Suprapubic skin (tissue), 4 donors: Measurements from ENCODE around the gene AMER3. TPM values are rescaled to one million over a fixed set of nuclear protein-coding genes. Genes with fewer than 3 reads are reported as not detected.

Experiments
- DNase-seq, 2 donors: peaks; one replicate each; pipeline ENCODE4 v3.0.0-alpha.2; 2019; ENCODE audit warnings: low spot score in 2 of 2
- H3K27ac ChIP-seq: fragments of 200-600 bp; sonication (generic); one replicate; pipeline ENCODE4 v1.5.1; 2019
- H3K27me3 ChIP-seq: fragments of 200-600 bp; sonication (generic); one replicate; pipeline ENCODE4 v1.5.1; 2019
- H3K36me3 ChIP-seq: fragments of 200-600 bp; sonication (generic); one replicate; pipeline ENCODE4 v1.5.1; 2019
- H3K4me1 ChIP-seq: fragments of 200-600 bp; sonication (generic); one replicate; pipeline ENCODE4 v1.5.1; 2019
- H3K4me3 ChIP-seq: fragments of 200-600 bp; sonication (generic); one replicate; pipeline ENCODE4 v1.5.1; 2019; ENCODE audit warnings: mild to moderate bottlenecking
- H3K9me3 ChIP-seq: fragments of 200-600 bp; sonication (generic); one replicate; pipeline ENCODE4 v1.5.1; 2019
- EP300 ChIP-seq: sonication (generic); formaldehyde crosslinking; IDR thresholded peaks from one replicate; pipeline ENCODE4 v1.6.1; 2017; ENCODE audit warnings: antibody characterized with exemption
- POLR2A ChIP-seq, 2 donors: fragments of 450-650 bp; IDR thresholded peaks; one replicate each; pipeline ENCODE4 v1.6.1; 2017; ENCODE audit warnings: antibody characterized with exemption in 2 of 2, mild to moderate bottlenecking in 2 of 2, moderate library complexity in 2 of 2
- POLR2AphosphoS5 ChIP-seq, 3 donors: sonication (generic); formaldehyde crosslinking; IDR thresholded peaks; one replicate each; pipeline ENCODE4 v1.6.1; 2017; ENCODE audit warnings: antibody characterized with exemption in 3 of 3
- WGBS: methylation state at CpG from one replicate; pipeline ENCODE4 v1.1.5; 2018; 5-methylcytosine and 5-hydroxymethylcytosine counted together
- total RNA-seq, 4 donors: library from RNA; depleted of rRNA; stranded (reverse); fragments of >200 nt; gene quantifications; one replicate each; pipeline ENCODE4 v1.1.0, GENCODE V29; 2016
- TF ChIP-seq, protein P1 (sequence below), 2 donors: fragments of 200-600 bp in 1 of 2; fragments of 450-650 bp in 1 of 2; sonication (generic) in 1 of 2; IDR thresholded peaks; one replicate each; pipeline ENCODE4 v1.5.1; 2016 to 2019; ENCODE audit warnings: antibody characterized with exemption in 2 of 2, mild to moderate bottlenecking in 1 of 2, moderate library complexity in 1 of 2

Gene AMER3
- total RNA-seq, 4 donors from 2014 or later = not detected

DNA sequence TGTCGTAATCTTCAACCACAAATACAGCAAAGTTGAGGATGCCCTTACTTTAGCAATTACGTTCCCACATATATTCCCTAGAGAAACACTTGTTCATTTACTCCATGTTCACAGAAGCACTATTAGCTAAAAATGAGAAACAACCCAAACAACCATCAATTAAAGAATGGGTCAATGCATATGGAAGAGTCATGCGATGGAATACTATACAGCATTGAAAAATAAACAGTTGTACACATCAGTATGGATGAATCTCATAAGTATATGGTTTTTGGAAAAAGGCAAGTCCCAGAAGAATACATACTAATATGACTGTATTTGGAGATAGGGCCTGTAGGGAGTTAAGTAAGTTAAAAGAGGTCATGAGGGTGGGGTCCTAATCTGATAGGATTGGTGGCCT, 20.1 kb upstream of the AMER3 start:
- H3K27me3 ChIP-seq = peaks cover 16% of the 10 kb centered on the region
- WGBS = 91% methylated on average over 3 of the region's 3 CpGs
- no peak for DNase-seq
- TF ChIP-seq POLR2AphosphoS5 (IDR thresholded peaks at IDR 0.05) (no peak), EP300 (no peak), POLR2A (IDR thresholded peaks at IDR 0.05) (no peak)
- TF ChIP-seq, protein P1, sequence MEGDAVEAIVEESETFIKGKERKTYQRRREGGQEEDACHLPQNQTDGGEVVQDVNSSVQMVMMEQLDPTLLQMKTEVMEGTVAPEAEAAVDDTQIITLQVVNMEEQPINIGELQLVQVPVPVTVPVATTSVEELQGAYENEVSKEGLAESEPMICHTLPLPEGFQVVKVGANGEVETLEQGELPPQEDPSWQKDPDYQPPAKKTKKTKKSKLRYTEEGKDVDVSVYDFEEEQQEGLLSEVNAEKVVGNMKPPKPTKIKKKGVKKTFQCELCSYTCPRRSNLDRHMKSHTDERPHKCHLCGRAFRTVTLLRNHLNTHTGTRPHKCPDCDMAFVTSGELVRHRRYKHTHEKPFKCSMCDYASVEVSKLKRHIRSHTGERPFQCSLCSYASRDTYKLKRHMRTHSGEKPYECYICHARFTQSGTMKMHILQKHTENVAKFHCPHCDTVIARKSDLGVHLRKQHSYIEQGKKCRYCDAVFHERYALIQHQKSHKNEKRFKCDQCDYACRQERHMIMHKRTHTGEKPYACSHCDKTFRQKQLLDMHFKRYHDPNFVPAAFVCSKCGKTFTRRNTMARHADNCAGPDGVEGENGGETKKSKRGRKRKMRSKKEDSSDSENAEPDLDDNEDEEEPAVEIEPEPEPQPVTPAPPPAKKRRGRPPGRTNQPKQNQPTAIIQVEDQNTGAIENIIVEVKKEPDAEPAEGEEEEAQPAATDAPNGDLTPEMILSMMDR (IDR thresholded peaks at IDR 0.05) = no peak
- H3K4me1 ChIP-seq = no peaks in the 10 kb centered on the region
- H3K27ac ChIP-seq = no peak overlapping the region
- H3K36me3 ChIP-seq = no peaks in the 10 kb centered on the region
- H3K9me3 ChIP-seq = no peaks in the 10 kb centered on the region
- no peak overlapping the region for H3K4me3 ChIP-seq

DNA sequence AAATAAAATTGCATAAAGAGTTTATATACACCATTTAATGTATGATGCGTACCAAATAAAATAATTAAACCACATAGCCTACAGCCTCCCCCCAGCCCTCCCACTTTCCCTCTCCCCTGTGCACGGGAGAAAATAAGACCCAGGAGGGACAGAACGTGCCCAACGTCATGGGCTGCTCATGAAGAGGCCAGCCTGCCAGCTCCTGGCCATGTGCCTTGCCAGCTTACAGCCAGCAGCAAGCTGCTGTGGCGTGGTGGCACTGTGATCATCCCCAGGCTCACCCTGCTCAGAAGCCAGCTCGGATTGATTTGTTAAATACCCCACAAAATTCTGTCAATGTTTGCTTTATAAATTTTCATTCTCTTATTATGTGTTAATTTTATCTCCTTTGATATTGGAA, 18.9 kb upstream of the AMER3 start:
- Histone ChIP-seq H3K27ac (no peak overlapping the region), H3K27me3 (peaks cover 19% of the 10 kb centered on the region), H3K4me1 (no peaks in the 10 kb centered on the region), H3K36me3 (no peaks in the 10 kb centered on the region), H3K9me3 (no peaks in the 10 kb centered on the region), H3K4me3 (no peak overlapping the region)
- WGBS = 81% methylated on average over 6 of the region's 6 CpGs
- DNase-seq = no peak
- TF ChIP-seq POLR2A (IDR thresholded peaks at IDR 0.05) = no peak
- TF ChIP-seq EP300 = no peak
- TF ChIP-seq, protein P1 (IDR thresholded peaks at IDR 0.05) = no peak
- no peak for TF ChIP-seq POLR2AphosphoS5 (IDR thresholded peaks at IDR 0.05)

DNA sequence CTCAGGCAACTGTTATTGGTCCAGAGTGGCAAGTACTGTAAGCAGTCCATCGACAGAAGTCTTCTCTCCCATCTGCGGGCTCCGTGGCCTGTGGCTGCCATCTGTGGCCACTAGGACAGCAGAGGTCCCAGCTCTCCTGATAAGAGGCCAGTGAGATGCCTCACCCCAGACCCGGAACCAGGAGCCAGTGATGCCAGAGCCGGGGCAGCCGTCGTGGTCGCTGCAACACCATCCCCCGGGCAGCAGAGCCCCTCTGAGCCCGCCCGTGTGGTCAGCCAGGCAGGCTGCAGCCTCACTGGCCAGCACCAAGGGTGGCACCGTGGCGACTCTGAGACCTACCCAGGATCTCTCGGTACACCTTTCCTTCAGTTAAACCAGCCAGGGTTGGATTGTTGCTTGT, 17.7 kb upstream of the AMER3 start:
- no peak overlapping the region for H3K4me3 ChIP-seq
- peaks cover 19% of the 10 kb centered on the region for H3K27me3 ChIP-seq
- H3K9me3 ChIP-seq = no peaks in the 10 kb centered on the region
- no peak for TF ChIP-seq EP300
- H3K27ac ChIP-seq = no peak overlapping the region
- no peak for DNase-seq
- WGBS = 93% methylated on average over 2 of the region's 14 CpGs
- no peaks in the 10 kb centered on the region for H3K36me3 ChIP-seq
- H3K4me1 ChIP-seq = no peaks in the 10 kb centered on the region

DNA sequence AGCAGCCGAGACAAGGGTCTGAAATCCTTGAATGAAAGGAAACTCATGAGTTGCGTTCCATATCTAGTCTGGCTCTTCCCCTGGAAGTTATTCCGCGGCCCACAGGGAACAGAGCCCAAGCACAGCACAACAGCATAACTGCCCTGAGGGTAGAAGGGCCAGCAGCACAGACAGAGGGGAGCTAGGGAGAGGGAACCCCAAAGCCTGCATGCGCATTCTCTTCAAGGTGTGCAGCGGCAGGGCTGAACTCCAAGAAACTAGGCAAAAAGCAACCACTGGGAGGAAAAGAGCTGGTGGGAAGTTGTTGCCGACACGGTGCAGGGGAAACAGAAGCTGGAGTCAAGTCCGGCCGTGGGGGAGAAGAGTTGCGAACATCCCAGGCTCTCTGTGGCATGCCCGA, 14.7 kb upstream of the AMER3 start:
- no peak overlapping the region for H3K4me3 ChIP-seq
- no peaks in the 10 kb centered on the region for H3K36me3 ChIP-seq
- TF ChIP-seq POLR2A (IDR thresholded peaks at IDR 0.05) = no peak
- no peak overlapping the region for H3K27ac ChIP-seq
- H3K9me3 ChIP-seq = no peaks in the 10 kb centered on the region
- WGBS = 59% methylated on average over 12 of the region's 12 CpGs
- DNase-seq = no peak
- H3K4me1 ChIP-seq = no peaks in the 10 kb centered on the region
- H3K27me3 ChIP-seq = peaks cover 31% of the 10 kb centered on the region

DNA sequence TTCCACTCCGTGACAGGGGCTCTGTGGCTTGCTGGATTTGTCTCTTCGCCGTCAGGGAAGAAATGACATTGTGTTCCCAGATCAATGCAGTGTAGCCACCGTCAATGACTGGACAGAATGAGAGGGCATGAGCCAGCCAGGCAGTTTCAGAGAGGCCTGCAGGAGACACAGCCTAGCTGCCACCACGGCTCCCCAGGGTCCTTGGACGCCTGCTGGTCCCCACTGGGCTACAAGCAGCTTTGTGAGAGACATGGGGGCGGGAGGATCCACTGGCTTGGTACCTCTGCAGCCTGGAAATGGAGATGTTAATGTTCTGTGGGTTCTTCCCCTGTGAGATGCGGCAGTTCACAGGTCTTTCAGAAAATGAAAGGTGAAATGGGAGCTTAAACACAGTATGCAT, 12.1 kb upstream of the AMER3 start:
- no peak overlapping the region for H3K4me3 ChIP-seq
- TF ChIP-seq POLR2A (IDR thresholded peaks at IDR 0.05) (no peak), POLR2AphosphoS5 (IDR thresholded peaks at IDR 0.05) (no peak), EP300 (no peak)
- TF ChIP-seq, protein P1 (IDR thresholded peaks at IDR 0.05) = no peak
- no peaks in the 10 kb centered on the region for H3K36me3 ChIP-seq
- WGBS = 73% methylated on average over 8 of the region's 8 CpGs
- H3K27me3 ChIP-seq = peaks cover 30% of the 10 kb centered on the region
- DNase-seq = no peak
- H3K4me1 ChIP-seq = no peaks in the 10 kb centered on the region
- H3K27ac ChIP-seq = no peak overlapping the region
- no peaks in the 10 kb centered on the region for H3K9me3 ChIP-seq

DNA sequence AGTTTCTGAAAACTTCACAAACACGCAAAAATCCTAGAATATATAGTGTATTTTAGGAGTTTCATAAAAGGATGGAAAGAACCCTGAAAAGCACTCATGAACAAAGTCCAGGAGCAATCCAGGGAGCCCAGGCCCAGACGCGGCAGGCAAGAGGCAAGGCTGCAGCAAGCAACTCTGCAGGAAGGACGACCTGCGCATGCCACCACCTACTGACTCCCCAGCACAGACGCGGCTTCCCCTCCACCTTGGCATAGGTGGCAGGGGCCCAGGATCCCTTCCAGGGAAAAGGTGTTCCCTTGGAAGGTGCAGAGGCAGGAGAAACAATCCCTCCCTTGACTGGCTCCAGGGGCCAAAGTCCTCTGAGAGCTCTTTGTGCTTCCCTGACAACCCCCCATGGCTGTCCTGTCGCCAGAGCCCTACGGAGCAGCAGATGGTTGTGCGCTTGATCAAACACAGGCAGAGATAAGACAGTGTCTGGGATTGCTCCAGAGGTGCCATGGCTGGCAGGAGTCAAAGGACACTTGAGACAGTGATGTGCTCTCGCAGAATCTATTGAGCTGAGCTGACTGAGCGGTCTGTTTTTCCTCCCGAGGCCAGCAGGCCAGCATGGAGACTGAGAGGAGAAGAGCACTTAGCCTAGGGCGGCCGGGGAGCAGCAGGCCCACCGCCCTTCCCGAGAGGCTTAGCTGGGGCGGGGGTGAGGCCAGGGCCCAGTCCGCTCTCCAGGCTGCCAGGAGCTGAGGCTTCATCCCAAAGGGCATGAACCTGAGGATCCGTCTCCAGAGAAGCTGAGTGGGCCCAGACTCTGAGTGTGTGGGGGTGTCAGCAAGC, 10.8 kb upstream of the AMER3 start:
- Histone ChIP-seq H3K4me3 (no peak overlapping the region), H3K27ac (no peak overlapping the region), H3K9me3 (no peaks in the 10 kb centered on the region), H3K4me1 (no peaks in the 10 kb centered on the region), H3K27me3 (peaks cover 23% of the 10 kb centered on the region), H3K36me3 (no peaks in the 10 kb centered on the region)
- DNase-seq = no peak
- WGBS = 45% methylated on average over 19 of the region's 20 CpGs
- TF ChIP-seq, protein P1 (IDR thresholded peaks at IDR 0.05) = no peak
- TF ChIP-seq POLR2AphosphoS5 (IDR thresholded peaks at IDR 0.05) (no peak), EP300 (no peak), POLR2A (IDR thresholded peaks at IDR 0.05) (no peak)
